Gastrocnemius medialis (tissue), 4 donors: ENCODE measurements around the gene AFAP1.

Experiments used
- CTCF ChIP-seq, 5 experiments: fragments of 450-650 bp in 3 of 5; fragments of 200-600 bp in 2 of 5; sonication (generic) in 2 of 5; IDR thresholded peaks in 4 of 5; conservative IDR thresholded peaks in 1 of 5; 1 replicate in 4 of 5; 2 replicates in 1 of 5; pipeline ENCODE4 v1.5.1; 2016 to 2019; ENCODE audit warnings: antibody characterized with exemption in 5 of 5, mild to moderate bottlenecking in 3 of 5, moderate library complexity in 3 of 5
- POLR2A ChIP-seq, 2 donors: fragments of 450-650 bp; IDR thresholded peaks; one replicate each; pipeline ENCODE4 v1.6.1; 2017; ENCODE audit warnings: antibody characterized with exemption in 2 of 2, mild to moderate bottlenecking in 2 of 2, moderate library complexity in 2 of 2

GRCh38 chr4:7766086-7766485 is 173.6 kb downstream of the AFAP1 start:
- TF ChIP-seq CTCF (IDR thresholded peaks at IDR 0.05 in 4 of 5, conservative IDR thresholded peaks at IDR 0.05 in 1 of 5) (no peak), POLR2A (IDR thresholded peaks at IDR 0.05) (no peak)
